ENCODE data around the gene LPP.

DNA sequence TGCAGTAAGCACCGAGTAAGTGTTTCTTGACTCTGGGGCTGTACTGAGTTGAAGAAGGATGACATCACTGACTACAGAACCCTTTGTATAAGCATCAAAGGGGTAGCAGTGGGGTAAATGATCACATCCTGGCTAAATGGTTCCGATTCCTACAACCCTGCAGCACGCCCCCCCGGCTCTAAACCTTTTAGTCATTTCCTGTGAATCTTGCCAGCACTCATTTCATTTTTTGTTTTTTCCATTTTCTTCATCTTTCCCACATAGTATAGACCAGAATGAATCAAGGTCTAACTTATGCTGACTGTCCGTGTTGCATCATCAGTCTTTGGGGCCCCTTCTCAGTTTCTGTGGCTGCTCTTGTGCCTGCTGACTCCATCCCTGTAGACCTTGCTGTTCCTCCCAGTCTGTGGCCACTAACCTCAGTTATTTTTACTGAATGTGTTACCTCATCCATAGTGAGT, 634.7 kb downstream of the LPP start:
- TF ChIP-seq, protein P1, sequence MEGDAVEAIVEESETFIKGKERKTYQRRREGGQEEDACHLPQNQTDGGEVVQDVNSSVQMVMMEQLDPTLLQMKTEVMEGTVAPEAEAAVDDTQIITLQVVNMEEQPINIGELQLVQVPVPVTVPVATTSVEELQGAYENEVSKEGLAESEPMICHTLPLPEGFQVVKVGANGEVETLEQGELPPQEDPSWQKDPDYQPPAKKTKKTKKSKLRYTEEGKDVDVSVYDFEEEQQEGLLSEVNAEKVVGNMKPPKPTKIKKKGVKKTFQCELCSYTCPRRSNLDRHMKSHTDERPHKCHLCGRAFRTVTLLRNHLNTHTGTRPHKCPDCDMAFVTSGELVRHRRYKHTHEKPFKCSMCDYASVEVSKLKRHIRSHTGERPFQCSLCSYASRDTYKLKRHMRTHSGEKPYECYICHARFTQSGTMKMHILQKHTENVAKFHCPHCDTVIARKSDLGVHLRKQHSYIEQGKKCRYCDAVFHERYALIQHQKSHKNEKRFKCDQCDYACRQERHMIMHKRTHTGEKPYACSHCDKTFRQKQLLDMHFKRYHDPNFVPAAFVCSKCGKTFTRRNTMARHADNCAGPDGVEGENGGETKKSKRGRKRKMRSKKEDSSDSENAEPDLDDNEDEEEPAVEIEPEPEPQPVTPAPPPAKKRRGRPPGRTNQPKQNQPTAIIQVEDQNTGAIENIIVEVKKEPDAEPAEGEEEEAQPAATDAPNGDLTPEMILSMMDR (IDR thresholded peaks at IDR 0.05), result no peak
- TF ChIP-seq EP300 (IDR thresholded peaks at IDR 0.05) (no peak), POLR2A (IDR thresholded peaks at IDR 0.05) (no peak)

Data from ovary (tissue), 3 donors.